HG03342 (cell line): ENCODE data around the gene SIGLEC5.

Experiments
- ATAC-seq: cut with Tn5 transposase; IDR thresholded peaks from one replicate; pipeline ENCODE4 v1.9.1; 2021; ENCODE audit warnings: mild to moderate bottlenecking, moderate library complexity; ENCODE audit not compliant: unreplicated experiment

Gene SIGLEC5

DNA sequence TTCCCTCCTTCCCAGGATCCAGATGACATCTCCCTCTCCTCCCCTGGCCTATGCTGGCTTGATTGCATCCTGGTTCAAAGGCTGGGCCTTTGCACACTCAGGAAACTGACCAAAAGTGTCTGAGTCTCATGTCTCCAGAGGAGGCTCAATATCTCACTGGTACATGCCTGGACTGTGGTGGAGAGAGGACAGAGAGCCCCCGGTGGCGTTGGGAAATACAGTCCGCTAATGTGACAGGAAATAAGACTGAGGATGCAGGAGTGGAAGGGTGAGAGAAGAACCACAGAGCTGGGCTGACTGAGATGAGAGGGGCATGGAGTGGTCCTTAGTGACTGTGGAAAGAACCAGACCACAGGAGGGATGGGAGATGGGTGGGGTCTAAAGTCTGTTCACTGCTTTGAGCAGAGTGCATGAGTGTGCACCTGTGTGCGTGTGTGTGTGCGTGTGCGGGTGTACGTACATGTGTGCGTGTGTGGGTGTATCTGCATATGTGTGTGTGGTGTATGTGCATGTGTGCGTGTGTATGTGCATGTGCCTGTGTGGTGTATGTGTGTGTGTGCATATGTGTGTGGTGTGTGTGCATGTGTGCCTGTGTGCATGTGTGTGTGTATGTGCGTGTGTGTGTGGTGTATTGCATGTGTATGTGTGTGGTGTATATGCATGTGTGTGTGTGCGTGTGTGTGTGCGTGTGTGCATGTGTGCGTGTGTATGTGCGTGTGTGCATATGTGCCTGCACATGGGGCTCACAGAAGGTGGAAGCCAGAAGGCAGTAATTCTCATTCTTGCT, 1.9 kb downstream of the SIGLEC5 start:
- ATAC-seq, result no peak

DNA sequence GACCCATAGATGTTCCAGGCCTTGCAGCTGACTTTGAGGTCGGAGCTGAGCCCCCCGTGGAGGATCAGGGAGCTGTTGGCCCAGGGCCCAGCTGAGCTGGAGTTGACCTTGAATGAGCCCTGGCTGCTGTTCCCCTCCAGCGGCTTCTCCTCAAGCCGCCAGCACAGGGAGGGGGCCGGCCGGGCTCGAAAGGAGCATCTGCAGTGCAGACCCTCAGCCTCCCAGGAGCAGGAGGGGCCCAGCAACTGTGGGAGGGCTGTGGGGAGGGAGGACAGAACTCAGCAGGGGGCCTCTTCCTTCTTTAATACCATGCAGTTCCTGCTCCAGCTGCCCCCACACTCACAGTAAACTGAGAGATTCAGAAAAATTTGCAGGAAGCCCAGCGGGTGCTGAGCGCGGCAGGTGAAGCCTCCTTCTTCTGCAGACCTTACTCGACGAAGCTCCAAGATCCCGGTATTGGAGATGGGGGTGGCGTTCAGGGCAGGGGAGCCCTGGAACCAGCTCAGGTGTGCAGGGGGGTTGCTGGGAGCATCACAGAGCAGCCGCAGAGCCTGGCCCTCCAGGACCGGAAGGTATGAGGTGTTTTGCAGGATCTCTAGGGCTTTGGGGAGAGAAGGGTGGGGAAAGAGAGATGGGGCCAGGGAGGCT, 2.6 kb downstream of the SIGLEC5 start:
- ATAC-seq, result no peak

DNA sequence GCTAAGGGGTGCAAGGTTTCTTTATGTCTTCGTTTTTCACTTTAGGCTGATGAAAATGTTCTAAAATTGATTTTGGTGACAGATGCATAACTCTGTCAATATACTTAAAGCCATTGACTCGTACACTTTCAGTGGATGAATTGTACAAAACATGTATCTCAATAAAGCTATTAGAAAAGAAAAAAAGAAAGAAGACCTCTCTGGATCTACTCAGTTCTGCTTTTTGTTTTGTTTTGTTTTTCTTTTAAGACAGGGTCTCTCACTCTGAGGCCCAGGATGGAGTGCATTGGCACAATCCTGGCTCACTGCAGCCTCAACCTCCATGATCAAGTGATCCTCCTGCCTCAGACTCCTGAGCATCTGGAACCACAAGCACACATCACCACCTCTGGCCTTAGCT, 3.5 kb downstream of the SIGLEC5 start:
- ATAC-seq, result no peak

DNA sequence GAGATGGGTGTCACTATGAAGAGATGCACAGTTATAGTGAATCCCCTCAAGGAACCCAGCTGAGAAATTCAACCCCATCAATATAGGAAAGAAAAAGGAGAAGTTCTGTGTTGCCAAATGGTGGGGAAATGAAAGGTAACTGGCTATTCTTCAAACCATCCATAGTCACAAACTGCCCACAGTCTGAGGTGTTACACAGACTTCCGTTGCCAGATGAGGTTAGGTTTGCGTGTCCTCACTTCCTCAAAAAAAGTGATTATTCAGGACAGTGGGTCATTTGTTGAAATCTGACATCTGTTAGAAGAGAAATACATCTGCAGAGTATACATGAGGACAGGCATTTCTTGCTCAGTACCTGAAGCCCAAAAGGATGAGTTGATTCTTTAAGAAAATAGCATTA, 9.0 kb downstream of the SIGLEC5 start:
- peak; percentile 53 for ATAC-seq

DNA sequence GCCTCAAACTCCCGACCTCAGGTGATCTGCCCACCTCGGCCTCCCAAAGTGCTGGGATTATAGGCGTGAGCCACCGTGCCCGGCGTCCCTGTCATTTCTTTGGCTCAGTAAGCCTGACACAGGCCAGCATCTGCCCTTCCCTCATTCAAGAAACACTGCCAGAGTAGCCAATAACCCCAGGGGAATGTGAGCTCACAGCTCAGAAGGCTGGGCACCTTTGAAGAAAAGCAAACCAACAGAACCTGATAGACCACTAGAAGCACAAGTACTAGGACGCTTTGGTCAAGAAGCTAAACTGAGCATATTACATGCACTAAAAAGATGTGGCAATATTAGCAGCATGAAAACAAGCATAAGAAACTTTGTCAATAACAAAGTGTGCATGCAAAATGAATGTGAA, 14.2 kb downstream of the SIGLEC5 start:
- no peak for ATAC-seq

DNA sequence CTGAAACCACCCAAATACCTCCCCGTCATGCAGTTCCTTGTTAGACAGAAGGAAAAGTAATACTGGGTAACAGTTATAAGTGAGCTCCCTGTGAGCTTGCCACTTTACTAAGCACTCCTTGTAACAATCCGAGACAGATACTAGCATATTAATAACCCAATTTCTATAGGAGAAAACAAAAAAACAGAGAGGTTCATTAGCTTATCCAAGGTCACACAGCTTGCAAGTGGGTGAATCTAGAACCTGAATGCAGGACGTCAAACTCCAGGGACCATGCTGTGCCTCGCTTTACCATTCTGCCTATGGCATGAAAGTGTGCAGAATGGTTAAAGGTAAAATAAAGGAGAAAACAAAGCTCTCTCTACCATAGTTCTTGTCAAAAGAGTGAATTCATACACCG, 15.4 kb downstream of the SIGLEC5 start:
- ATAC-seq, result no peak

DNA sequence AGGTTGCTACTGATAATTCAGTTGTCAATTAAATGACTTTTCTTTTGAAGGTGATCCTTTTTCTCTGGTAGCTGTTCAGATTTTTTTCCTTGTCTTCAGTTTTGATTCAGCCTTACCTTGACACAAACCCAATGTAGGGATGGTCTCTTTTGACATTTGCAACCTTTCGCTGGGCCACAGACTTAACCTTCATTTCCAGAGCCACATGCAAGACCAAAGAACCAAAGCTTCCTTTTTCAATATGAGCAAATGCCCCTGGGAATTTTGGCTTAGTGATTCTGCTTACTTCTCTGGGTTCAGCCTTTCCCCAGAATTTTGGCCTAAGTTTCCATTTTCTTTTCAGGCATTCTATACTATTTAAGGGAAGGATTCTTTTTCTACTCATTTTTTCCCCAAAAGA, 19.6 kb downstream of the SIGLEC5 start:
- no peak for ATAC-seq

DNA sequence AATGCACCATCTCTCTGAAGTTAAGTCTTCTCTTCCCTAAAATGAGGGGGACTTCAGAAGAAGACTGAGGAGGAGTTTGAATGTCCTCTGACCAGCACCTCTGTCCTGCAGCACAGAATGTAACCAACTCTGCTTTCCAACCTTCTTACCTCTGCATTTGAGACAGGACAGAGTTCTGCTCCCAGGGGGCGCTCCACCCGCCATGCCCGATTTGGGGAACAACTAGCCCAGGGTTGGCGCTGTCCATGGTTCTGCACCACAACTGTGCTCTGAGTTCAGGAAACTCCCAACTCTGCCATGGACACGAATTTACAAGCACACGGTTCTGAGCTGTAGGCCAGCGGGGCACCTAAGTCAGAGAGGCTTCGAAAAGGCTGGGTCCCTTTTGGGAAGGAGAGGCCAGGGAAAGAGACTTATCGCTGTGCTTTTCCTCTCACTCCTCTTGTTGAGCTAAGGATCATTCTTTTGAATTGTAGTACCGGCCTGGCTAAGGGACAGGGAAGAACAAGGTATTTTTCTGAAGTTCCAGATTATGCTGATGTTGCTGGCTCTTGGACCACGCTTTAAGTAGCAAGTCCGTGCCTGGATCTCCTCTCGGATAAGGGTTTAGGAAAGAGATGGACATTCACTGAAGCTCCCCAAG, 22.2 kb downstream of the SIGLEC5 start:
- ATAC-seq, result no peak

DNA sequence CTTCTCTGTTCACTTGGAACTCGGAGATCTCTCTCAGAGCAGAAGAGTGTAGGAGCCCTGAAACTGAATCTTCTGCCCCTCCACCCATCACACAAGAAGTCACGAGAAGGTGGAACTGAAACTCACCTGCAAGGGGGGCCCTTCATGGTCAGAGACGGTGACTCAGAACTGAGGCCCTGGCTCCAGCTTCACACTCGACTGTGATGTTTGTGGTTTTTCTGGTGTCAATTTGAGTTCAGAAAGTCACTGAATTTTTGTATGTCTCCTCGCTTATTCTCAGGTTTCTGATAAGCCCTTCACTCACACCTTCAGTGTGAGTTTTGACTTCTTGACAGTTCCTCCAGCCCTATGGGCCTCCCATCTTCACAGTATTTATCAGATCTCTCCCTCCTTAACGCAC, 23.1 kb downstream of the SIGLEC5 start:
- peak; percentile 88 for ATAC-seq

DNA sequence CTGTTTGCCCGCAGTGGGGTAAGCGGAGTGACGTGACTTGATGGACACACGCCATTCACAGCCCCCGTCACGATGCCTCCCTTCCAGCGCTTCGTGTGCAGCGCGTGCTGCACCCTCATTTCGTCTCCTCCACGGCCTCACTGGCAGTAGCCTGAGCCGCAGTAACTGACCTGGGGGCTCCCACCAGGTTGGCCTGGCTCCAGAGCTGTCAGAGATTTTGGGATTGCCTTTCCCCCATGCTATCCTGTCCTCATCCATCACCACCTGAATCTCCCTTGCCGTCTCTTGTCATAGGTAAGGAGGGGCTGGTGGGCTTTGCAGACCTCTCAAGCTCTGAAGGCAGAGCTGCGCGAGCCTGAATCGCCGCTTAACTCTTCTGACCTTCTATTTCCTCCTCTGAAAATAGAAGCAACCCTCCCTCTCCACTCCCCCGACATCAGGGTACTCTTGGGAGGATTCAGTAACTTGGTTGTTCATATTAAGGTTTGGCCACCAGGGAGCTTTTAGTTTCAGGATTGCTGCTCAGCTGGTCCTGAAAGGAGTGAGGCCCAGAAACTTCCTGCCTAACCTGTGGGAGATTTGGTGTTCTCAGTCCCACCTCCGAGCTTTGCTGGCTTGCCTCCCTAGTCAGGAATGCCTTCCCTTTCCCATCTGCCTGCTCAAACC, 27.9 kb downstream of the SIGLEC5 start:
- no peak for ATAC-seq

DNA sequence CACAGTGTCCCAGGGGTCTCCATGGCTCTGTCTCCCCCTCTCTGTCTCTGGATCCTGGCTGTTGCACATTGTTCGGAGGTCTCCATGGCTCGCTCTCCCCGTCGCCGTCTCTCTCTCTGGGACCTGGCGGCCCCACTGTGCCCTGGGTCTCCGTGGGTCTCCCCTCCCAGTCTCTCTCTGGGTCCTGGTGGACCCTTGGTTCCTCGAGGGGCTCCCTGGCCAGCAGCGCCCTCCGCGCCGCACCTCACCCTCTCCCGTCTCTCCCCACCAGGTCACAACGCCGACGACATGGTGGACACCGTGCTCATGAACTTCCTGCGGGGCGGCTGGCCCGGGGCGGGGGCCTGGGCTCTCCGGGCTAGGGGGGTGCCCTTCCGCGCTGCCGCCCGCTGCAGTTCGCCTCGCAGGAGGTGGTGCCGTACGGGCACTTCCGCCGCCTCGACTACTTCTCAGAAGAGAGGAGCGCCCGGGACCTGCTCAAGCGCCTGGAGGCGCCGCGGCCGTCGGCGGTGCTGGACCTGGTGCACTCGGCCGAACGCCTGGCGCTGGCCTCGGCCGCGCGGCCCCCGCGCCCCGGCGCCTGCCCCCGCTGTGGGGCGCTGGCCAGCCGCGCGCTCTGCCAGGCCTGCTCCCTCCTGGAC, 29.1 kb downstream of the SIGLEC5 start:
- ATAC-seq, result no peak

DNA sequence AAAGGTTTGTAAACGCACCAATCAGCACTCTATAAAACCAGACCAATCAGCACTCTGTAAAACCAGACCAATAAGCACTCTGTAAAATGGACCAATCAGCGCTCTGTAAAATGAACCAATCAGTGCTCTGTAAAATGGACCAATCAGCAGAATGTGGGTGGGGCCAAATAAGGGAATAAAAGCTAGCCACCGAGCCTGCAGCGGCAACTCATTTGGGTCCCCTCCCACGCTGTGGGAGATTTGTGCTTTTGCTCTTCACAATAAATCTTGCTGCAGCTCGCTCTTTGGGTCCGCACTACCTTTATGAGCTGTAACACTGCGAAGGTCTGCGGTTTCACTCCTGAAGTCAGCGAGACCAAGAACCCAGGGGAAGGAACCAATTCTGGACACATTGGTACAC, 31.1 kb downstream of the SIGLEC5 start:
- ATAC-seq, result no peak

DNA sequence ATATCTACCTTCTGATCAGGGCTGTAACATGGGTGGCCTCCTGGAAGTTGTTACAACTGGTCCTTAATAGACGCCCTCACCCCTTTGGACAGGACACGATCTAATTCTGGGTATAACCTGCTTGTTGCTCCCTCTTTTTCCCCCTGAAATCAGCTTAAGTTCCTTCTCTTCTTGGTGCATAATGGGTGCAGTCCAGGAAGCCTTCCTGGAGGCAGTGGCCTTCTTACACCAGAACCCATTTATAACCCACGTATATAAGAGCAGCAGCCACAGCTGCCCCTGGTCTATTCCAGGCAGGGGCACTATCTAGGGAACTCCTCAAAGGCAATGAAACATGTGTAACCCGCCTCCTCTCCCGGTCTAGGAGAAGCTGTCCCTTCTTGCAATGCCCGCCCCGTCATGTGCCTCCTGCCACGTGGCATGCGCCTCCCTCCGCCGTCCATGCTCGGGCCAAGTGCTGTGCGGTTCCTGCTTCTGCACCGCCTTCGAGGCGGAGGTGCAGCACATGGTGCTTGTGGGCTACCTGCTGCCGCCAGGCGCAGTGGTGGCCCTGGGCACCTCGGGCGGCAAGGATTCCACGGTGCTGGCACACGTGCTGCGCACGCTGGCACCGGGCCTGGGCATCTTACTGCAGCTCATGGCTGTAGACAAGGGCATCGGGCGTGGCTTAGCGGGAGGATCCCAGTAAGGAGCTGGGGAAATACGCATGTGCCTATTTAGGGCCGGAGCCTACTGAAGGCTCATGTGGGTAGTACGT, 31.9 kb downstream of the SIGLEC5 start:
- no peak for ATAC-seq

DNA sequence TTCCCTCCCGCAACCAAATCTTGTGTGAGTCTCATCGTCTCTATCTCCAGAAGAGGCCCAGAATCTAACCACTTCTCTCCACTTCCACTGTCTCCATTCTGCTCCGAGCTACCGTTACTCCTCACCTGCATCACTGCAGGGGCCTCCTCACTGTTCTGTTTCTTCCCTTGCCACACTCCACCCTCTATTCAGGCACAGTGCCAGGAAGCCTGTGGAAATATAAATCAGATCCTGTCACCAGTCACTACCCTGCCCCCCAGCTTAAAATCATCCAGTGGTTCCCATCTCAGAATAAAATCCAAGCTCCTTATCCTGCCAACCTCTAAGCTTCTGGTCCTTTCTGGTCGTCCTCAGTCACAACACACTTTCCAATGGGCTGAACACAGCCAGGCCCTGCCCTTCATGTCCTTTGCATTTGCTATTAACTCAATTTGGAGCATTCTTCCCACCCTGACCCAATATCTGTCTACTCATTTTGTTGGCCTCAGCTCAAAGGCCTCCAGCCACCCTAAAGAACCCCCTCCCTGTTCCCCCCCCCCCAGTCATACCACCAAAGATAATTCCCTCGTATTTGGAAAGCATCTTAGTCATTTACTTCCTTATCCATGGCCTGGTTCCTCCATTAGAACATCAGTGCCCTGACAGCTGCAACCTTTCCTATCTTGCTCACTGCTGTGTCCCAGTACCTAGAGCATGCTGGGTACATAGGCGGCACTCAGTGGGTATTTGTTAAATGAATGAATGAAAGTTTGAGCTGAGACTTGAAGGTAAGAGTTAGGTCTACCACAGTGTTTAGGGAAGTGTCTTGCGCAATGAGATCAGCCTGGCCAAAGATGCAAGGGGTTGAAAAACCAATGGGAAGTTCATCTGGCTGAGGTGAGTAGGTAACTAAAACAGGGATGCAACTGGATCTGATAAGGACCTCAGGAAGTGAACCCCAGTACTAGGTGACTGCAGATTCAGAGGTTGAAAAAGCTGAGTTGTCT, 34.7 kb downstream of the SIGLEC5 start:
- no peak for ATAC-seq

DNA sequence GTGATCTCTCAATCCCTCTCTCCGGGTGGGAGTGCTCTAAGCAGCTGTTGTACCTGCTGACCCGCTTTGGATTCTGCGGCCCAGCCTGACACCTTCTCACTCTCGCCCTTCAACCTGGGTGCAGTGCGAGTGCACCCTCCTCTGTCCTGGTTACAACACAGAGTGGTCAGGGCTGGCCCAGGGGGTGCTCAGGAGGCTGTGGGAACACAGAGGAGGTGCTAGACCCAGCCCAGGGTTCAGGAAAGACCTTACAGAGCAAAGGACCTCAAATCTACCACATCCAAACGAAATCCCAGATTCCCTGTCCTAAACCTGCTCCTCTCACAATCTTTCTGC, 35.5 kb downstream of the SIGLEC5 start:
- ATAC-seq, result no peak

DNA sequence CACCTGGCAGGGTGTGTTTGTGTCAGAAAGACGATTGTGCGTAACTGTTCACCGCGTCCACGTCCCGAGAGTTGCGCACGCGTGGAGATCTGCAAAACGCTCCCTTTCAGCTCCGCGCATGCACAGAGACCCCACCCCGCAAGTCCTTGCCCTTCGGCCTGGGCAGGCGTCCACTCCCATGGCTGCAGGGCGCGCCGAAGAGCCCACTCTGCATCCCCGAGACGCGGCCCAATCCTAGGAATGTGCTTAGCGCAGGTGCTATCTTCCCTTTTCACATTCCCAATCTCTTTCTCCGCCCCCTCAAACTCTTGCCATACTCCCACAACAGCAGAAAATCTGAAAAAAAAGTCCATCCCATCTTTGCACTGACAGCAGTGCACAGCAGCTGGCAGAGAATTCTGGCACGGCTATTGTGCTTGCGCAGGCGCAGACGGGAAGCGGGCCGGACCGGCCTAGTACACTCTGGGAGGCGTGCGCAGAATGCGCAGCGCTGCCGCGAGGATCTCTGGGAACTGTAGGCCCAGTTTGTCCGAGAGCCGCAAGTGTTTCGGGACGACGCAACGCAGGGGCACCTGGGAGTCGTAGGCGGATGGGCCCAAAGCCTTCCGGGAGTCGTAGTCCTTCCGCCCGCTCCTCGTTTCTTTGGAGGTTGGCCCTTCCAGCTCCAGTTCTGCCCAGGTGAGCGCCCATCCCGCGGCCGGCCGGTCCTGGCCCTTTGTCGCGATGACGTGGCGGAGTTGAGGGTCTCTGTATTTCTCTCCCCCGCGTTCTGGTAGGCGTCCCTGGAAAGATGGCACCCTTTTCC, 36.0 kb downstream of the SIGLEC5 start:
- ATAC-seq, result peak; percentile 98

DNA sequence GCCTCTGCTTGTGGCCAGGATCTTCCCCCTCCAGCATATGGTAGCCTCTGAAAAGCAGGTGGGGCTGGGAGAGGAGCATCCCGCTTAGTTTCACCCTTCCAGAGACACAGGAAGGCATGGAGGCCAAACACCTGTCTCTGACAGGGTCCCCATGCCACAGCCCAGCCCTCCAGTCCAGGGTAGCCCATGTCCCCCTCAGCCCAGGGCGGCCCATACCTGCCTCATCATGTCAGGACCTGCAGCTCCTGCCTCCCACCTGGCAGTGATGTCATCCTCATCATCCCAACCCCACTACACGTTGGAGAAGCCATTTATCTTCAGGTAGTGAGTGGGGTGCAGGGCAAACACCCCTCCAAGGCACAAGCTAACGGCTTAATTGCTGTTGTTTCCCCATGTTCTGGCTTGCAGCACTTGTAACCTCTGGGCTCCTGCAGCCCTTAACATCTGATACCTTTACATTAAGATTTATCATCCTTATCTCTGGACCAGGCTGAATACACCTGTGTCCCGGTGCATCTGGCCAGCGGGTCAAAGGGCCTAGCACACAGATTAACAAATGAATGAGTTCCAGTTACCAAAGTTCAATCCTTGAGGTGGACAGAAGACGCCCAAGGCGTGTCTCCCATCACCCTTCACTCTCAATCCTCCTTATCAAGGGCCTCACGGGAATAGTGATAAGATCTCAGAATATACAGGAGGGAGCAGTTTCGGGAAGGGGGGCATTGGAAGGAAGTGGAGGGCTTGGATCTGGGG, 36.9 kb downstream of the SIGLEC5 start:
- no peak for ATAC-seq

DNA sequence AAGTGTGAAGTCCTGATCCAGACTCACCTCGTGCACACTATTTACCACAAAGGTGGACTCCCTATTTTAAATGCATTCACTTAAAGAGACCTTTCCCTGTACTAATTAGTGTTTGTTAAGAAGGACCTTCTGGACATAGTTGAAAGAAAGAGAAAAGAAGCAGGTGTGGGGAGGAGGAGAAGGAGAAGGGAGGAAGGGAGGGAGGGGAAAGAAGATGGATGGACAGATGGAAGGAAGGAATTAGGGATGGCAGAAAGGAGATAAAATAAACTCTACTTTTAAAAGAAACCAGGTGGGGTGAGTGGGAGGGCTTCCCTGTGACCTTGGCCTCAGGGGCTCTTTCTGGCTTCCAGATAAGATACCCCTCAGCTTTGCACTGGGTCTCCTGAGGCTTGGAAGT, 37.7 kb downstream of the SIGLEC5 start:
- ATAC-seq, result no peak
